K562 (cell line): ENCODE data around the gene DCPS. TPM values are rescaled to one million over a fixed set of nuclear protein-coding genes. Genes with fewer than 3 reads are reported as not detected.

Experiments
- ARNT ChIP-seq, 2 experiments: fragments of 450-650 bp; IDR thresholded peaks; 2 replicates each; pipeline ENCODE4 v1.6.1; 2016; ENCODE audit warnings: mild to moderate bottlenecking in 1 of 2
- ATF1 ChIP-seq, 2 experiments: fragments of 450-650 bp in 1 of 2; IDR thresholded peaks; 2 replicates each; pipeline ENCODE4 v1.6.1; 2016; ENCODE audit warnings: missing compliant biosample characterization in 1 of 2, missing genetic modification characterization in 1 of 2
- CBX1 ChIP-seq: sonication (generic); IDR thresholded peaks from 2 replicates; pipeline ENCODE4 v1.6.1; 2016; ENCODE audit warnings: antibody characterized with exemption, low read depth, mild to moderate bottlenecking
- CREBBP ChIP-seq: IDR thresholded peaks from one replicate; pipeline ENCODE4 v1.6.1; 2012; ENCODE audit warnings: low read depth, mild to moderate bottlenecking, control low read depth, inconsistent platforms, low read length
- E2F3 ChIP-seq: fragments of 250-450 bp; sonication (Bioruptor Pico); IDR thresholded peaks from 2 replicates; pipeline ENCODE4 v1.4.0; 2020; ENCODE audit warnings: mild to moderate bottlenecking
- GABPB2 ChIP-seq: fragments of 250-450 bp; sonication (Bioruptor Pico); conservative IDR thresholded peaks from 2 replicates; pipeline ENCODE4 v1.5.1; 2021; ENCODE audit warnings: mild to moderate bottlenecking
- HIVEP1 ChIP-seq: fragments of 250-450 bp; sonication (Bioruptor Pico); IDR thresholded peaks from 2 replicates; pipeline ENCODE4 v1.4.0; 2020; ENCODE audit warnings: mild to moderate bottlenecking
- HMG20A ChIP-seq: fragments of 450-650 bp; formaldehyde crosslinking; conservative IDR thresholded peaks from 2 replicates; pipeline ENCODE4 v1.4.0; 2020; ENCODE audit warnings: mild to moderate bottlenecking, mixed read lengths
- KDM1A ChIP-seq, 2 experiments: fragments of 450-650 bp; IDR thresholded peaks; 2 replicates each; pipeline ENCODE4 v1.6.1; 2016; ENCODE audit warnings: mild to moderate bottlenecking in 2 of 2
- MECOM ChIP-seq: fragments of 250-450 bp; sonication (Bioruptor Pico); IDR thresholded peaks from 2 replicates; pipeline ENCODE4 v1.8.0; 2022; ENCODE audit warnings: inconsistent platforms
- MTF1 ChIP-seq: fragments of 250-450 bp; sonication (Bioruptor Pico); IDR thresholded peaks from 2 replicates; pipeline ENCODE4 v1.9.0; 2021; ENCODE audit warnings: moderate library complexity, mild to moderate bottlenecking, inconsistent platforms, borderline replicate concordance
- PTTG1 ChIP-seq: fragments of 450-650 bp; IDR thresholded peaks from 2 replicates; pipeline ENCODE4 v1.6.1; 2016; ENCODE audit warnings: low read depth, mild to moderate bottlenecking, missing genetic modification characterization, missing compliant biosample characterization
- SRF ChIP-seq, 2 experiments: fragments of 250-450, 450-650 bp in 1 of 2; sonication (Bioruptor Pico) in 1 of 2; sonication (generic) in 1 of 2; formaldehyde crosslinking; IDR thresholded peaks; 2 replicates each; pipeline versions ENCODE4 v1.5.0 to v1.5.1; 2020 to 2022; ENCODE audit warnings: mild to moderate bottlenecking in 1 of 2, missing genetic modification reagents in 1 of 2
- TCFL5 ChIP-seq: fragments of 250-450 bp; sonication (Bioruptor Pico); conservative IDR thresholded peaks from 2 replicates; pipeline ENCODE4 v1.6.1; 2021; ENCODE audit warnings: mild to moderate bottlenecking, moderate library complexity, matching md5 sums
- XRCC3 ChIP-seq: fragments of 450-650 bp; IDR thresholded peaks from 2 replicates; pipeline ENCODE4 v1.6.1; 2017; ENCODE audit warnings: mild to moderate bottlenecking, moderate library complexity
- ZNF174 ChIP-seq: fragments of 250-450 bp; sonication (Bioruptor Pico); IDR thresholded peaks from 2 replicates; pipeline ENCODE4 v1.4.0; 2020; ENCODE audit warnings: mild to moderate bottlenecking
- ZNF24 ChIP-seq: fragments of 450-650 bp; IDR thresholded peaks from 2 replicates; pipeline ENCODE4 v1.6.1; 2016
- ZNF699 ChIP-seq: fragments of 250-450 bp; sonication (Bioruptor Pico); IDR thresholded peaks from 2 replicates; pipeline ENCODE4 v1.8.0; 2021; ENCODE audit warnings: mild to moderate bottlenecking, moderate library complexity; ENCODE audit not compliant: insufficient replicate concordance
- polyA plus RNA-seq, 8 experiments: library from polyadenylated mRNA; depleted of rRNA in 4 of 8; stranded (reverse) in 5 of 8; unstranded in 3 of 8; fragments of >200 nt; fragmentation: Nextera tagmentation in 2 of 8; fragmentation: Illumina TruSeq in 1 of 8; extraction: Ambion mirVana in 2 of 8; extraction: Trizol in 1 of 8; gene quantifications; 2 replicates each; pipeline versions ENCODE4 v1.2.1 to v1.2.3, GENCODE V29; 2011 to 2014; ENCODE audit warnings: inconsistent platforms in 1 of 8, missing spikeins in 1 of 8
- total RNA-seq, 7 experiments: library from RNA; depleted of rRNA in 6 of 7; stranded (reverse); fragments of >200 nt in 6 of 7; fragmentation: Illumina TruSeq in 2 of 7; extraction: Trizol in 2 of 7; gene quantifications; 2 replicates each; pipeline versions ENCODE4 v1.2.1 to v1.2.3, GENCODE V29; 2011 to 2021; ENCODE audit warnings: low replicate concordance in 1 of 7
- TF ChIP-seq, protein P1 (sequence below), 2 experiments: fragments of 450-650 bp in 1 of 2; sonication (generic) in 1 of 2; formaldehyde crosslinking; conservative IDR thresholded peaks; 2 replicates each; pipeline versions ENCODE4 v1.4.0 to v1.8.1; 2020 to 2022; ENCODE audit warnings: mild to moderate bottlenecking in 1 of 2, missing genetic modification reagents in 1 of 2
- TF ChIP-seq, protein P2 (sequence below), 2 experiments: fragments of 450-650 bp; conservative IDR thresholded peaks; 2 replicates each; pipeline ENCODE4 v1.6.1; 2017; ENCODE audit warnings: mild to moderate bottlenecking in 2 of 2, moderate library complexity in 2 of 2
- TF ChIP-seq, protein P3 (sequence below): fragments of 450-650 bp; IDR thresholded peaks from 2 replicates; pipeline ENCODE4 v1.6.1; 2016; ENCODE audit warnings: antibody characterized with exemption
- TF ChIP-seq, protein P4 (sequence below): fragments of 250-450 bp; sonication (Bioruptor Pico); IDR thresholded peaks from 2 replicates; pipeline ENCODE4 v1.8.0; 2022; ENCODE audit warnings: inconsistent platforms, mild to moderate bottlenecking, moderate library complexity, borderline replicate concordance
- TF ChIP-seq, protein P5 (sequence below): fragments of 450-650 bp; formaldehyde crosslinking; IDR thresholded peaks from 2 replicates; pipeline ENCODE4 v1.4.0; 2020; ENCODE audit warnings: mild to moderate bottlenecking

Gene DCPS
- total and polyA plus RNA-seq, 9 of the 15 experiments (the other 6 are each of a cell fraction or from before 2014, with no cell fraction given) = 8.7 to 38.1 (median 17.9) TPM

DNA sequence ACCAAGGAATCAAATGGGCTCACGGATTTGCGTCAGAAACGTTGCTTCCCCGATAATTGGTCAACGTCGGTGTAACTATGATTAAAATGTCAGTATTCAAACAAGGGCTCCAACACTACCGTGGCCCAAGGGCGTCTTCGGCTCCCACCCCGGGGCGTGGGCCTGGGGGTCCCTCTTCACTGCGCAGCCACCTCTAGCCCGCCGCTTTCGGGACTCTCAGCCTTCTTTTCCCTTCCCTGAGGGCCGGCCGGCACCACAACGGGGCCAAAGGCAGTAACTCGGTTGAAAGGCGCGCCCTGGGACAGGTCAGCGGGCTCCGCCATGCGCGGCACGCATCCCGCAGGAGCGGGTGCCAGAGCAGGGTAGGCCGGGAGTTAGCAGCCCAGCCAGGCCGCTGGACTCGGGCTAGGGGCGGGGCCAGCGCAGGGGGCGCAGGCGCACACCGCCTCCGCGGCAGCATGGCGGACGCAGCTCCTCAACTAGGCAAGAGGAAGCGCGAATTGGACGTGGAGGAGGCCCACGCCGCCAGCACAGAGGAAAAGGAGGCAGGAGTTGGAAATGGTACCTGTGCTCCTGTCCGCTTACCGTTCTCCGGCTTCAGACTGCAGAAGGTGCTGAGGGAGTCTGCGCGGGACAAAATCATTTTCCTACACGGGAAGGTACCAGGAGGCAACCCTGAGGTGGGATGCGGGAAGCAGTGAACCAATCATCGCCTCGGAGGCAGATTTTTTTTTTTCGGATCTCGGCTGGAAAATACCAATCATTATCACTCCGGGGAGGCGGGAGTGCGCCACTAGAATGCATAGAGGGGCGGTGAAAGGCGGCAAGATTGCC, at the start of gene DCPS (continued):
- TF ChIP-seq SRF (CRISPR knock-in tag; IDR thresholded peaks at IDR 0.05) (peak in 1 of 2 experiments; percentile 39; a peak in 1 of 4 replicates), KDM1A (IDR thresholded peaks at IDR 0.05) (peak; percentile 17 to 28; a peak in 2 of 4 replicates), ZNF699 (CRISPR knock-in tag) (no peak), MECOM (CRISPR knock-in tag) (no peak), HIVEP1 (CRISPR knock-in tag) (no peak), XRCC3 (no peak), ZNF24 (no peak), HMG20A (CRISPR knock-in tag) (no peak), CBX1 (peak; percentile 85; the same call in 1 of the 2 replicates), MTF1 (CRISPR knock-in tag) (no peak), TCFL5 (CRISPR knock-in tag) (no peak), CREBBP (no peak), E2F3 (no peak), GABPB2 (CRISPR knock-in tag) (peak; percentile 12; the same call in 1 of the 2 replicates), ATF1 (CRISPR knock-in tag; IDR thresholded peaks at IDR 0.05) (no peak), ATF1 (tag; IDR thresholded peaks at IDR 0.05) (peak; percentile 54), ZNF174 (CRISPR knock-in tag) (no peak), ARNT (IDR thresholded peaks at IDR 0.05) (no peak), PTTG1 (tag) (no peak)
- TF ChIP-seq, protein P1, sequence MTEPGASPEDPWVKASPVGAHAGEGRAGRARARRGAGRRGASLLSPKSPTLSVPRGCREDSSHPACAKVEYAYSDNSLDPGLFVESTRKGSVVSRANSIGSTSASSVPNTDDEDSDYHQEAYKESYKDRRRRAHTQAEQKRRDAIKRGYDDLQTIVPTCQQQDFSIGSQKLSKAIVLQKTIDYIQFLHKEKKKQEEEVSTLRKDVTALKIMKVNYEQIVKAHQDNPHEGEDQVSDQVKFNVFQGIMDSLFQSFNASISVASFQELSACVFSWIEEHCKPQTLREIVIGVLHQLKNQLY (CRISPR knock-in tag; conservative IDR thresholded peaks at IDR 0.05) = no peak
- TF ChIP-seq, protein P2, sequence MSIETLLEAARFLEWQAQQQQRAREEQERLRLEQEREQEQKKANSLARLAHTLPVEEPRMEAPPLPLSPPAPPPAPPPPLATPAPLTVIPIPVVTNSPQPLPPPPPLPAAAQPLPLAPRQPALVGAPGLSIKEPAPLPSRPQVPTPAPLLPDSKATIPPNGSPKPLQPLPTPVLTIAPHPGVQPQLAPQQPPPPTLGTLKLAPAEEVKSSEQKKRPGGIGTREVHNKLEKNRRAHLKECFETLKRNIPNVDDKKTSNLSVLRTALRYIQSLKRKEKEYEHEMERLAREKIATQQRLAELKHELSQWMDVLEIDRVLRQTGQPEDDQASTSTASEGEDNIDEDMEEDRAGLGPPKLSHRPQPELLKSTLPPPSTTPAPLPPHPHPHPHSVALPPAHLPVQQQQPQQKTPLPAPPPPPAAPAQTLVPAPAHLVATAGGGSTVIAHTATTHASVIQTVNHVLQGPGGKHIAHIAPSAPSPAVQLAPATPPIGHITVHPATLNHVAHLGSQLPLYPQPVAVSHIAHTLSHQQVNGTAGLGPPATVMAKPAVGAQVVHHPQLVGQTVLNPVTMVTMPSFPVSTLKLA (conservative IDR thresholded peaks at IDR 0.05) = peak; percentile 66 to 80
- TF ChIP-seq, protein P3, sequence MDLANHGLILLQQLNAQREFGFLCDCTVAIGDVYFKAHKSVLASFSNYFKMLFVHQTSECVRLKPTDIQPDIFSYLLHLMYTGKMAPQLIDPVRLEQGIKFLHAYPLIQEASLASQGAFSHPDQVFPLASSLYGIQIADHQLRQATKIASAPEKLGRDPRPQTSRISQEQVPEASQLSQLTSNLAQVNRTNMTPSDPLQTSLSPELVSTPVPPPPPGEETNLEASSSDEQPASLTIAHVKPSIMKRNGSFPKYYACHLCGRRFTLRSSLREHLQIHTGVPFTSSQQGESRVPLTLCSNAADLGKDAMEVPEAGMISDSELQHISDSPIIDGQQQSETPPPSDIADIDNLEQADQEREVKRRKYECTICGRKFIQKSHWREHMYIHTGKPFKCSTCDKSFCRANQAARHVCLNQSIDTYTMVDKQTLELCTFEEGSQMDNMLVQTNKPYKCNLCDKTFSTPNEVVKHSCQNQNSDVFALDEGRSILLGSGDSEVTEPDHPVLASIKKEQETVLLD = peak; percentile 54; the same call in 1 of the 2 replicates
- TF ChIP-seq, protein P4, sequence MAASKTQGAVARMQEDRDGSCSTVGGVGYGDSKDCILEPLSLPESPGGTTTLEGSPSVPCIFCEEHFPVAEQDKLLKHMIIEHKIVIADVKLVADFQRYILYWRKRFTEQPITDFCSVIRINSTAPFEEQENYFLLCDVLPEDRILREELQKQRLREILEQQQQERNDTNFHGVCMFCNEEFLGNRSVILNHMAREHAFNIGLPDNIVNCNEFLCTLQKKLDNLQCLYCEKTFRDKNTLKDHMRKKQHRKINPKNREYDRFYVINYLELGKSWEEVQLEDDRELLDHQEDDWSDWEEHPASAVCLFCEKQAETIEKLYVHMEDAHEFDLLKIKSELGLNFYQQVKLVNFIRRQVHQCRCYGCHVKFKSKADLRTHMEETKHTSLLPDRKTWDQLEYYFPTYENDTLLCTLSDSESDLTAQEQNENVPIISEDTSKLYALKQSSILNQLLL (CRISPR knock-in tag) = no peak
- TF ChIP-seq, protein P5, sequence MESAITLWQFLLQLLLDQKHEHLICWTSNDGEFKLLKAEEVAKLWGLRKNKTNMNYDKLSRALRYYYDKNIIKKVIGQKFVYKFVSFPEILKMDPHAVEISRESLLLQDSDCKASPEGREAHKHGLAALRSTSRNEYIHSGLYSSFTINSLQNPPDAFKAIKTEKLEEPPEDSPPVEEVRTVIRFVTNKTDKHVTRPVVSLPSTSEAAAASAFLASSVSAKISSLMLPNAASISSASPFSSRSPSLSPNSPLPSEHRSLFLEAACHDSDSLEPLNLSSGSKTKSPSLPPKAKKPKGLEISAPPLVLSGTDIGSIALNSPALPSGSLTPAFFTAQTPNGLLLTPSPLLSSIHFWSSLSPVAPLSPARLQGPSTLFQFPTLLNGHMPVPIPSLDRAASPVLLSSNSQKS (CRISPR knock-in tag) = no peak
